Neutrophil (primary cell): Measurements from ENCODE around the gene PCGF5.
A peak's percentile ranks its signal among the peaks of the same experiment; 100 is the strongest.
"Not testable (repeated sequence)": the region's sequence is repeated elsewhere in the genome, so short reads cannot be mapped to it uniquely, and the experiment has no call there.

Experiments used
- H3K27ac ChIP-seq: fragments of 200-600 bp; sonication (generic); 2 replicates; pipeline ENCODE4 v1.5.1; 2016; ENCODE audit warnings: mild to moderate bottlenecking, moderate library complexity
- H3K27me3 ChIP-seq: fragments of 200-600 bp; sonication (generic); 2 replicates; pipeline ENCODE4 v1.6.0; 2016; ENCODE audit warnings: mild to moderate bottlenecking
- H3K36me3 ChIP-seq: fragments of 200-600 bp; sonication (generic); 2 replicates; pipeline ENCODE4 v1.5.1; 2017
- H3K4me1 ChIP-seq, 2 experiments: fragments of 200-600 bp in 1 of 2; sonication (generic) in 1 of 2; 1 replicate in 1 of 2; 2 replicates in 1 of 2; pipeline versions ENCODE4 v1.5.1 to v1.6.1; 2013 to 2016; ENCODE audit warnings: low read depth in 1 of 2, low read length in 1 of 2, mild to moderate bottlenecking in 1 of 2, moderate library complexity in 1 of 2; ENCODE audit not compliant: control insufficient read depth in 1 of 2, insufficient read depth in 1 of 2
- H3K4me3 ChIP-seq, 2 experiments: fragments of 200-600 bp in 1 of 2; sonication (generic) in 1 of 2; 1 replicate in 1 of 2; 2 replicates in 1 of 2; pipeline ENCODE4 v1.5.1; 2013 to 2016; ENCODE audit warnings: low read depth in 1 of 2, low read length in 1 of 2, mild to moderate bottlenecking in 1 of 2, moderate library complexity in 1 of 2
- H3K9me3 ChIP-seq: fragments of 200-600 bp; sonication (generic); 2 replicates; pipeline ENCODE4 v1.5.1; 2016
- CTCF ChIP-seq: fragments of 200-600 bp; sonication (generic); IDR thresholded peaks from 2 replicates; pipeline ENCODE4 v1.5.1; 2016; ENCODE audit warnings: antibody characterized with exemption

The PCGF5 gene

GRCh38 chr10:91220194-91220953 is at the start of gene PCGF5:
Gene PCGF5, plus strand, starts transcription at chr10:91220663. Its CDS starts 2,209 bp downstream, at chr10:91222872.
- Histone ChIP-seq H3K36me3 (no peaks in the 10 kb centered on the region), H3K9me3 (no peaks in the 10 kb centered on the region), H3K27me3 (peaks cover 8% of the 10 kb centered on the region), H3K27ac (peak within 1 kb of the TSS; percentile 87), H3K4me3 (peak within 1 kb of the TSS; percentile 73 to 80), H3K4me1 (peaks cover 13 to 17% of the 10 kb centered on the region in 2 experiments)
- TF ChIP-seq CTCF, result peak; percentile 83

- TF ChIP-seq CTCF, result no peak
- Histone ChIP-seq H3K36me3 (no peaks in the 10 kb centered on the region), H3K4me3 (no peak overlapping the region), H3K27me3 (peaks cover 14% of the 10 kb centered on the region), H3K9me3 (no peaks in the 10 kb centered on the region), H3K27ac (no peak overlapping the region), H3K4me1 (no peaks in the 10 kb centered on the region)
Observed at GRCh38 chr10:91171485-91171884, 49.0 kb upstream of the PCGF5 start.

GRCh38 chr10:91172348-91172747 is 48.1 kb upstream of the PCGF5 start:
- Histone ChIP-seq H3K9me3 (no peaks in the 10 kb centered on the region), H3K4me3 (no peak overlapping the region), H3K4me1 (no peaks in the 10 kb centered on the region), H3K27me3 (peaks cover 5% of the 10 kb centered on the region), H3K27ac (no peak overlapping the region), H3K36me3 (no peaks in the 10 kb centered on the region)
- no peak for TF ChIP-seq CTCF

DNA sequence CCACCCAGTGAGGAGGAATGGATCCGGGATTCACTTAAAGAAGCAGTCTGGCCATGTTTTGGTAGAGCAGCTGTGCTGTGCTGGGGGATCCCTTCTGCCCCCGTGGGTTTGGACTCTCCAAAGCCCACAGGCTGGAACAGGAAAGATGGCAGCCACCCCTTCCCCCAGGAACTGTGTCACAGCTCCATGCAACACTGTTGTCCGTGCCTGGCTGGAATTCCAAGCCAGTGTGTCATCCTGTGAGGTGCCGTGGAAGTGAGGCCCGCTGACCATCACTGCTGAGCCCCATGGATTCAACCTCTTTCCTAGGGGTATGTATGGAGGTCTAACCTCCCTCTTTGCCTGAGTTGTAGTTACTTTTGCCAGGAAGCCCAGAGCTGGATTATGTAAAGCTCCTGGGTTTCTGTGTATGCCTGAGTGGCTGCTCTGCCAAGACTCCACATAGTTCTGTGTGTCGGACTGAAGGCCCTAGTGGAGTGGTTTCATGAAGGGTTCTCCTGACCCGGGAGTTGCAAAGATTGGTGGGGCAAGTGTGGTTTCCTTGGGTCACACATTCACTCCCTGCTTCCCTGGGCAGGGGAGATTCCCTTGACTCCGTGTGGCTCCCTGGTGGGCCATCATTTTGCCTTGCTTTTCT is 35.1 kb upstream of the PCGF5 start:
- H3K9me3 ChIP-seq, result no peaks in the 10 kb centered on the region
- H3K4me3 ChIP-seq, result no peak overlapping the region
- no peaks in the 10 kb centered on the region for H3K27me3 ChIP-seq
- no peaks in the 10 kb centered on the region for H3K4me1 ChIP-seq
- no peak for TF ChIP-seq CTCF
- no peaks in the 10 kb centered on the region for H3K36me3 ChIP-seq
- no peak overlapping the region for H3K27ac ChIP-seq

DNA sequence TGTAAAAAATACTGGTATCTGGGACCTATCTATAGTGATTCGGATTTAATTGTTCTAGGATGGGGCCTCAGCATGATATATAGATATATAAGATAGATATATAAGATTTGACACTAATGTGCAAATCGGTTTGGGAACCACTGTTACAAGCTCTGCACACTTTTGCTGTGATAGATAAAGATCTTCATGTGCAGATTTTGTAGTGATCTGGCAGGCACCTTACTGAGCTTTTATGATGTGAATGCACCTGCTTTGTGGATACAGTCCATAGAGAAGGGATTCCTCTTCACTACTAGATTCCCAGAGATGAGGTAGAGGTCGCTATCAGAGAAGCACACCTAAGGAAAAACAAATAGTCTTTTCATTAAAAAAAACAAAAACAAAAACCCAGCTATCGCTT is 33.3 kb upstream of the PCGF5 start:
- TF ChIP-seq CTCF, result no peak
- Histone ChIP-seq H3K9me3 (no peaks in the 10 kb centered on the region), H3K4me1 (no peaks in the 10 kb centered on the region), H3K4me3 (no peak overlapping the region), H3K27me3 (no peaks in the 10 kb centered on the region), H3K36me3 (no peaks in the 10 kb centered on the region), H3K27ac (no peak overlapping the region)

- H3K27me3 ChIP-seq, H3K9me3 ChIP-seq, H3K27ac ChIP-seq, H3K4me1 ChIP-seq, H3K36me3 ChIP-seq, H3K4me3 ChIP-seq: not testable (repeated sequence)
Observed at GRCh38 chr10:91188010-91188409, 32.5 kb upstream of the PCGF5 start.
